ENCODE measurements around the gene IDE. TPM values are rescaled to one million over a fixed set of nuclear protein-coding genes. Genes with fewer than 3 reads are reported as not detected.

Gene IDE
- total RNA-seq, 1 experiment from 2014 or later = 55.8 TPM

GRCh38 chr10:92523639-92524038 lies 50.3 kb downstream of the IDE start:
- no peak overlapping the region for H2AFZ ChIP-seq (ENCODE audit: low read depth, low read length, poor library complexity, severe bottlenecking)
- H3K79me2 ChIP-seq (ENCODE audit: insufficient read depth, low read length) = no peaks in the 10 kb centered on the region
- no peak overlapping the region for H3K9ac ChIP-seq (ENCODE audit: low read length)
- H3K4me1 ChIP-seq (ENCODE audit: control insufficient read depth in 1 of 2, insufficient read depth in 2 of 2, low read length in 2 of 2) = no peaks in the 10 kb centered on the region
- H4K20me1 ChIP-seq (ENCODE audit: insufficient read depth) = 0 out of 2 replicates have a peak, but pooled peaks cover 4% of the 10 kb centered on the region
- no peaks in the 10 kb centered on the region; a peak in 2 of 4 replicates for H3K36me3 ChIP-seq (ENCODE audit: control insufficient read depth in 1 of 2, insufficient read depth in 2 of 2, low read length in 2 of 2)
- no peaks in the 10 kb centered on the region for H3K27me3 ChIP-seq (ENCODE audit: insufficient read depth, low read length)
- no peak overlapping the region for H3K4me2 ChIP-seq (ENCODE audit: low read length)
- ChIA-PET CTCF (no interaction called here), POLR2A (interaction anchor here (1.7 kb wide), 1 partner anchor 50 kb away, joined by 4 read pairs; the partner anchor contains the start of gene IDE), RAD21 (ENCODE audit: low non-redundant PET in 1 of 2, low total read pairs in 2 of 2, uncharacterized antibody in 2 of 2, unreplicated experiment in 2 of 2) (no interaction called here)
- intact Hi-C loops (cut with micrococcal nuclease) = loop anchor here (10.0 kb wide), 1 partner anchor 991 kb away; no protein-coding TSS in a partner anchor
- TF ChIP-seq EGR1 (IDR thresholded peaks at IDR 0.05; ENCODE audit: low read depth) (no peak), REST (IDR thresholded peaks at IDR 0.05; ENCODE audit: low read depth) (no peak), SIN3A (IDR thresholded peaks at IDR 0.05; ENCODE audit: low read depth) (no peak), SP1 (IDR thresholded peaks at IDR 0.05; ENCODE audit: low read depth) (no peak), JUND (IDR thresholded peaks at IDR 0.05) (no peak), ELF1 (IDR thresholded peaks at IDR 0.05; ENCODE audit: borderline replicate concordance, low read depth) (no peak), ZFX (IDR thresholded peaks at IDR 0.05) (no peak)
- TF ChIP-seq, protein P1, sequence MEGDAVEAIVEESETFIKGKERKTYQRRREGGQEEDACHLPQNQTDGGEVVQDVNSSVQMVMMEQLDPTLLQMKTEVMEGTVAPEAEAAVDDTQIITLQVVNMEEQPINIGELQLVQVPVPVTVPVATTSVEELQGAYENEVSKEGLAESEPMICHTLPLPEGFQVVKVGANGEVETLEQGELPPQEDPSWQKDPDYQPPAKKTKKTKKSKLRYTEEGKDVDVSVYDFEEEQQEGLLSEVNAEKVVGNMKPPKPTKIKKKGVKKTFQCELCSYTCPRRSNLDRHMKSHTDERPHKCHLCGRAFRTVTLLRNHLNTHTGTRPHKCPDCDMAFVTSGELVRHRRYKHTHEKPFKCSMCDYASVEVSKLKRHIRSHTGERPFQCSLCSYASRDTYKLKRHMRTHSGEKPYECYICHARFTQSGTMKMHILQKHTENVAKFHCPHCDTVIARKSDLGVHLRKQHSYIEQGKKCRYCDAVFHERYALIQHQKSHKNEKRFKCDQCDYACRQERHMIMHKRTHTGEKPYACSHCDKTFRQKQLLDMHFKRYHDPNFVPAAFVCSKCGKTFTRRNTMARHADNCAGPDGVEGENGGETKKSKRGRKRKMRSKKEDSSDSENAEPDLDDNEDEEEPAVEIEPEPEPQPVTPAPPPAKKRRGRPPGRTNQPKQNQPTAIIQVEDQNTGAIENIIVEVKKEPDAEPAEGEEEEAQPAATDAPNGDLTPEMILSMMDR (IDR thresholded peaks at IDR 0.05 in 2 of 3, conservative IDR thresholded peaks at IDR 0.05 in 1 of 3; ENCODE audit: borderline replicate concordance in 1 of 3, insufficient read depth in 1 of 3, low read depth in 2 of 3, low read length in 2 of 3) = no peak
- H3K27ac ChIP-seq (ENCODE audit: low read depth, low read length) = no peak overlapping the region
- no peak overlapping the region for H3K4me3 ChIP-seq (replicated peaks in 1 of 2; ENCODE audit: low read depth in 1 of 2, low read length in 2 of 2)
- no peak for ATAC-seq
- H3K9me3 ChIP-seq (ENCODE audit: control insufficient read depth in 1 of 2, insufficient read depth in 1 of 2, low read depth in 1 of 2, low read length in 2 of 2) = no peaks in the 10 kb centered on the region
- H3K9me2 ChIP-seq (ENCODE audit: insufficient read depth) = no peaks in the 10 kb centered on the region
- no peak for DNase-seq (ENCODE audit: low read depth, low spot score)
- BruUV-seq (replicated peaks) = no TSS peak
